Measurements from ENCODE around the gene POLR2B.
A peak's percentile ranks its signal among the peaks of the same experiment; 100 is the strongest.
"Not testable (repeated sequence)": the region's sequence is repeated elsewhere in the genome, so short reads cannot be mapped to it uniquely, and the experiment has no call there.

The POLR2B gene

DNA sequence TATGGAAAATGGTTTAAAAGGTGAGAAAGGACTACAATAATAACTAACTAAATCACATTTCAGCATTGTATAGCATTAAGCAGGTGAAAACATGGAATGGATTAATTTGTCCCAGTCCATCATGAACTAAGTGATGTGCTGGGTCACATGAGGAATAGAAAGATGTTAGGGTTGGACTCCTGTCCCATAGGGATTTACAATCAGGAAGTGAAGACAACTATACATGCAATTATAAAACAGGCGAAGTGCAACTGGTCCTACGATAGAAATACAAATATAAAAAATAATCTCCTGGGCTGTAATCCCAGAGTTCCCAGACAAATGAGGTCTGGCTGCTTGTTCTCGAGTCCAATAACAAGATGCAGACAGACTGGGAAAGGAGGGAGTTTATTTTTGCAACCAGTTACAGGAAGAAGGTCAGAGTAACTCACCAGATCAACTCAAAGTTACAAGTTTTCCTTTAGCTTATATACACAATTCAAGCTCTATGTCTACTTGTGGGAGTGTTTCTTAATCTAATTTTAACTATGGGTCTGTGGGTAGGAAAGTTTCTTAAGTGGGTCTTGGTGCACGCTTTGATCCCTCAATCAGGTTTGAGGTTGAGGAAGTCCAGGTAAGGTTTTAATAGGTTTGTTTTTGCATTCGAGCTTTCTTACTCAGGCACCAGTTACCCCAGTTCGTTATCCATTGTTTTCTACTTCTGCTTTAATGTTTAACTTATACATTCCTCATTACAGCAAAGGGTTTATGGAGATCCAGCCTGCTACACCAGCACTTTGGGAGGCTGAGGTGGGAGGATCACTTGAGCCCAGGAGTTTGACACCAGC, 81.4 kb downstream of the POLR2B start:
- DNase-seq = no peak

DNA sequence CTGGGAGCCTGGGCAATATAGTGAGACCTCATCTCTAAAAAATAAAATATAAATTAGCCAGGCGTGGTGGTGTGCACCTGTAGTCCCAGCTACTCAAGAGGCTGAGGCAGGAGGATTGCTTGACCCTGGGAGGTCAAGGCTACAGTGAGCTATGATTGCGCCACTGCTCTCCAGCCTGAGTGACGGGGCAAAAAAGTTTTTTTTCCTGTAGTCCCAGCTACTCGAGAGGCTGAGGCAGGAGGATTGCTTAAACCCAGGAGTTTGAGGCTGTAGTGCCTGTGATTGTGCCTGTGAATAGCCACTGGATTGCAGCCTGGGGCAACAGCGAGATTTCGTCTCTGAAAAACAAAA, 82.0 kb downstream of the POLR2B start:
- DNase-seq = not testable (repeated sequence)

DNA sequence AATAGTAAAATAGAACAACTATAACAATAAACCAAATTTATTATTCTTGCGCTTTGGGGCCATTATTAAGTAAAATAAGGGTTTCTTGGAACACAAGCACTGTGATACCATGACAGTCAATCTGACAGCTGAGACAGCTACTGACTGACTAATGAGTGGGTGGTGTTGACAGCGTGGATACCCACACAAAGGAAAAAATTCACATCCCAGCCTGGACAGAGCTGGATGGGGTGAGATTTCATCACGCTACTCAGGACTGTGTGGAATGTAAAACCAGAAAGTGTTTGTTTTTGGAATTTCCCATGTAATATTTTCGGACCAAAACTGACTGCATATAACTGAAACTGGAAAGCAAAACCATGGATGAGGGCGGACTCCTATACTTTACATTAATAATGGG, 82.7 kb downstream of the POLR2B start:
- no peak for DNase-seq

DNA sequence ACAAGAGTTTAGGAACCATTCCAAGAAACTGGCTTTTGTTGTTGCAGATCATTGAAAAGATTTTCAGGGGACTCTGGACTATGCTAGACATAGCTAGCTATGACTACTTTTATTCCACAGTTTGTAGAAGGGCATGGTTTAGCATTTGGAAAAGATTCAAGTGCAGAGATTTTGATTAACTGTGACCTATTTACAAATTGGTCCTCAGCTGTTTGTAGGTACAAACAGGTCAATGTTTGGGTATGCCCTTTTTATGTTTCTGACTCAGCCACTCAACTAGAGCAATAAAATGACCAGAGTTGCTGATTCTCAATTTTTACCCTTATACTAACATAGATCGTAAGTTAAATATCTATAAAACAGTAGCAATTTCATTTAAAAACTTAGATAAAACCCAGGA, 84.8 kb downstream of the POLR2B start:
- no peak for DNase-seq

DNA sequence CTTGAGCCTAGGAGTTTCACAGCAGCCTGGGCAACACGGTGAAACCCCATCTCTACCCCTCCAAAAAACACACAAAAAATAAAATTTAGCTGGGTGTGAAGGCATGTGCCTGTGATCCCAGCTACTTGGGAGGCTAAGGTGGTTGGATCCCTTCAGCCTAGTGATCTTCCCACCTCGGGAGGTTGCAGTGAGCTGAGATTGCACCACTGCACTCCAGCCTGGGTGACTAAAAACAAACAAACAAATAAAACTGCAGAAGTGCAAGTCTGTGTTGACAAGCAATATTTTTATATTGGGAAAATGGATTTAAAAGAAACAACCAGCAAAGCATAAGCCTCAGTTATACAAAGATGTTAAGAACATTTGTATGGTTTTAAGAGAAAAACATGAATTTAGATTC, 85.4 kb downstream of the POLR2B start:
- DNase-seq = no peak

DNA sequence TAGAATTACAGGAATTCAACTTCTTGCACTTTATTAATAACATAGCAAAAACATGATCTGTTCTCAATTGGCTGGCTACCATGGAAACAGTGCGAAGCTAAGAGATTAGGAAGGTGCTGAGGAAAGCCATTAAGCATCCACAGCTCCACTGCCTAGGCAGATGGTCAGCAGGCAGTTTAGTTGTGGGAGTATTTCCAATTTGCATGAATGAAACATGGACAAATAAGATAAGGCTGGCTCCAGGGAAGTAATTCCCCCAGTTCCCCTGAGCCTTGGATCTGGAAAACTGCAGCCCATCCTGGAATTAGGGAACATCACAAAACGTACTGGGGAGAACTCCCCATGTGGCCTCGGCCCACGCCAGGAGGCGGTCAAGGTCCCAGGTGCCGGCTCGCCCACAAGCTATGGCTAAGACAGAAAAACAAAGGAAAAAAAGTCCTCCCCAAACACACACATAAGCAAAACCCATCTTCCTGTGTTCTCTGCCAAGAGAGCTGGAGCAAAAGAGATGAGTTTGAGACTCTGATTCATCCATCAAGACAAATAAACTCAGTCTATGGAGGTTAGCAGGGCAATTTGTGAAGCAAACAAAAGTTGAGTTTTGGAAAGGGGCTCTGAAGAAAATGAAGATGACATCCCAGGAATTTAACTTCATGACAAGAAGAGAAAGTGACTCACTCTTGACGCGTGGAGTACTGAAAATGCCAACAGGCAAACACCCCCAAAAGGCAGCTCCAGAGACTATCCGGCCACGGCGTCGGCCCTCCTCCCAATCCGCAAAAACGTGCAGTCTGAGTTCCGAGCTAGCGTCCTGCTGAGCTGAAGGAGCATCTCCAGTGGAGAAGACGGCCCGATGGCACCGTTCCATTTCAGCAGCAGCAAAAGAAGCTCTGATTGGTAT, 86.4 kb downstream of the POLR2B start:
- no peak for DNase-seq

DNA sequence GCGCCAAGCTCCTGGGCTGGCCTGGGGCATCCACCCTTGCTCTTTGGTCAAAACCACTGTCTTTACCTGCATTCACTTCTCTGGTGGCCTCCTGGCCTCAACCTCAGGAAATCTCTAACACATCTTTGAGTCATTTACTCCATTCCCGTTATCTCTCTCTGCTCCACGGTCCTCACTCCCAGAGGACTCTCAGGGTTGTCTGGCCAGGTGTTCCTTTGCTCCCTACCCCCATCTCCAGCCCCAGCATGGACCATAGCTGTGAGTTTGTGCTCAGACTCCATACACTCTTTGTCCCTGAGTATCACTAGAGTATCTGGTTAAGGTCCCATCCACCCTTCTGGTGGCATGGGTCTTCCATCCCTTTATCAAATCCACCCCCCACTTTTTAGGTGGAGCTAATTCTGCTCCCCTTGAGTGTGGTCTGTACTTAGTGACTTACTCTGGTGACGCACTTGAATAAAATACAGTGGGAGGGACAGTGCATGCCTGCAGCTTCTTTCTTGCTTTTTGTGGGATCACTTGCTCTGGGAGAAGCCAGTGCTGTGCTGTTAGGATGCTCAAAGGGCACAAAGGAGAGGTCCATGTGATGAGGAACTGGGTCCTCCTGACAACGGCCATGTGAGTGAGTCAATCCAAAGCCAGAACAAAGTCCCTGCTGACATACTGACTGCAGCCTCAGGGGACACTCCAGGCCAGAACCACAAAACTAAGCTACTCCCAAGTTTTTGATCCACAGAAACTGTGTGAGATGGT, 87.2 kb downstream of the POLR2B start:
- DNase-seq = no peak

DNA sequence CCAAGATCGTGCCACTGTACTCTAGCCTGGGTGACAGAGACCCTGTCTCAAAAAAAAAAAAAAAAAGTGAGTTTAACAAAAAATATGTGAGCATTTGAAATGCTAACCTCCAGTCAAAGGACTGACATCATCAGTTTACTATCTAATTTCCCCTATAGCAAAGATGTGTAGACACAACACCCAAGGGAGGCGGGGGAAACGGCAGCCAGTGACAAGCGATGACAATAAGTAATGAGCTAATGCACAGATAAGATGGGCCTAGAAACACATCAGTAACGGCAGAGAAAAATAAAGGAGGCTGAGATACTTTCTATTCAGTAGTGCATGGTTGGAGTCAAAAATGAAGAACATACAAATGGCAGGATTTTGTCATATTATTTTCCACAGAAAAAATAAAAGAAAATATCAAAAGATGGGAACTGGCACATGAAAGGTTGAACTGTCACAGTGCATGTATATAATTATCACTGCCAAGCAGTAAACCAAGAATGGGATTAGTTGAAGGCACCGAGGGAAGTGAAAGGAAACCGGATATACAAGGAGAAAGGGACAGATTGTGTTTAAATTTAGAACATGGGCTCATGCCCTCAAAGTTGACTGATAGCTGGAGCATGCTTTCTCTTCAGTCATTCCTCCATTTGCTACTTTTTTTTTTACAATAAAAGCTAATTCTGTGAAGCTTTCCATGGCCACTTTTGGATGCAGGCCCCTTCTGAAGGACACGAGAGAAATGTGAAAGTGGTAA, 89.7 kb downstream of the POLR2B start:
- DNase-seq = no peak

DNA sequence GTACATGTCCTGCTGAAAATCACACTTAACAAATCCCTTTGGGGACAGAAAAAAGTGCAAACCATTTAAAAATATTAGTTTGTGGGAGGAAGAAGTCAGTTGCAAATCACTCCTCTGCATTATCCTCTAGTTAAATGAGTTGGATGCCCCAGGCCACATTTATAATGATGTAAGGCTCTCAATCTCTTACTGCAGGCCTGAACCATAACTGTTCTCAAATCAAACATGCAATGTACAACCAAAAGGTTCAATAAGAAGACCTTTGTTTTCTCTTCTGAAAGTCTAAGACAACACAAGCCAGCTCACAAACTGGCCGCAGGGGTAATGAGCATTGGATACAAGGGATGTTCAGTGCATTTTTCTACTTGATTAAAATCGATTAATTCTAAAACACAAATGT, 91.8 kb downstream of the POLR2B start:
- no peak for DNase-seq

DNA sequence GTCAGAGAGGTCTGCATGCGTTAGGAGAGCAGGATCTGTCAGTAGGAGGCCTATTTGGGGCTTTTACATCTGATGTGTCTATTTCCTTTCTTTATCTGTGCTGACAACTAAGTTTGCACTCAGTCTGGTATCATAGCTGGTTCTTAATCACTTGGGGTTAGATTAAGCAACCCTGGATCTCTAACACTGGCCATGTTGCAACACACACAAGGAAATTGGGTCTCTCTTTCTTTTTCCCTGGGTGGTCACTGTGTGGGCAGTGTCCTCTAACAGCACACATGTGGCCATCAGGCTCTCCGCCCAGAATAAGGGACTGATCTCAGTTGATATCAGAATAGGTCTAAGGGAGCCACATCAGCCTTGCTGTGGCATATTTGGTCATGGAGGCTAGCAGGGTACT, 92.6 kb downstream of the POLR2B start:
- DNase-seq = no peak

DNA sequence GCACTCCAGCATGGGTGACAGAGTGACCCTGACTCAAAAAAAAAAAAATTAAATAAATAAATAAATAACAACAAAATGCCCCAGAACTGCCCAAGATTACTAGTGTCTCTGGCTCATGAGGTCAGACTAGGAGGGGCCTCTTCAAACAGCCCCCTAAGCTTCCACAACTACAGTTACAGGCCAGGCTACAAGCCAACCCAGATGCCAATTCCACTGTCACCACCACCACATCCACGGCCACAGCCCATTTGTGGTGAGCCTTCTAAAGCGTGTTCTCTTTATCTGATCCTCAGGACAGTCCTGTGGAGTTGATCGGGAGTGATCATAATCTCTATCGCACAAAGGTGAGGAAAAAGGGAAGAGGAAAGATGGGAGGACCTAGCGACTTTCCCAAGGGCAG, 94.9 kb downstream of the POLR2B start:
- DNase-seq = no peak

DNA sequence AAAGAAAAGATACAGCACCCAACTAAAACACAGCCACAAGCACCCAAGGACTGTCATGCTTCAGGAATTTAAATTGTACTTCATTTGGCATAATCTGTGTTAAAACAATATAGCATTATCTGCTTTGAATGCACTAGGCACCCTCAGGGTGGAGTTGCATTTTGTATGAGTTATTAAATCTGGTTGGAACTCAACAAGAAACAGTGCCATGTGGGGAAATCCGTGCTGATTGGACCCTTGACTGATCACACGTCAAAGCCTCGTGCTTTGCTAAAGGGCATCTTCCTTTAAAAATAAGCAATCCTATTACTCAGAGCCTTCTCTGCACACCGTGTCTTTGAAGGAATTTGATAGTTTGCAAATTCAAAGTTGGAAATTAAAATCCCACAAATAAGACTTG, 96.0 kb downstream of the POLR2B start:
- DNase-seq = peak; percentile 39

DNA sequence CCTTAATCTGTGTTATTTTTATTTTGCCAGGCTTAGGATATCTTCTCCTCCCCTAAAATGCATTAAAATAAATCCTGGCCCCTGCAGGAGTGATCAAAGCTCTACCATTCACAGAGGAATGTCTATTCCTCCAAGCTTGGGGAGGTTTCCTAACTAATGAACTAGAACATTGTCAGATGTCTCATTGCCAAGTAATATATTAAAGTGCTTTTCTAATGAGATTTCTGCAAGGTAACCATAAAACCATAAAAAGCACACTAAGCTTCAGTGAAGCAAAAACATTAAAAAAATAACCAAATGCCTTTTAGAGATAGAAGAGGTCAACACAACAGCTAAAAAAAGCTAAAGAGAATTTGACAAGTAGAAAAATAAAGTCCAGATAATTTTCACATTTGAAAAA, 96.7 kb downstream of the POLR2B start:
- no peak for DNase-seq

DNA sequence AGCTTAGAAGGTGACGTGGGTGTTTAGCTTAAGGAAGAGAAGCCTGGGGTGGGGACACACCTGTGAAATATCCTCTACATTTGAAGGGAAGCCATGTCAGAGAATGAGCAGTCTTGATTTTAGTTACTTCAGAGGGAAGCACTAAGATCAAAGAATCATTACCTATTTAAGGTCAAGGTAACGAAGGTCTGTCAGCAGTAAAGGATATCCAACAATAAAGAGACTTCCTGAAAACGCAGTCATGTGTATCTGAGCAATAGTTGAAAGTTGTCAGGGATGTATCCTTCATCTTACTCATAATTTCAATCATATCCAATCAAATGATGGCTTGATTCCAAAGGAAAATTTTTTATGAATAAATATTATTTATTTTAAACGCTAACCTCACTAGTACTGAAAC, 98.0 kb downstream of the POLR2B start:
- no peak for DNase-seq

DNA sequence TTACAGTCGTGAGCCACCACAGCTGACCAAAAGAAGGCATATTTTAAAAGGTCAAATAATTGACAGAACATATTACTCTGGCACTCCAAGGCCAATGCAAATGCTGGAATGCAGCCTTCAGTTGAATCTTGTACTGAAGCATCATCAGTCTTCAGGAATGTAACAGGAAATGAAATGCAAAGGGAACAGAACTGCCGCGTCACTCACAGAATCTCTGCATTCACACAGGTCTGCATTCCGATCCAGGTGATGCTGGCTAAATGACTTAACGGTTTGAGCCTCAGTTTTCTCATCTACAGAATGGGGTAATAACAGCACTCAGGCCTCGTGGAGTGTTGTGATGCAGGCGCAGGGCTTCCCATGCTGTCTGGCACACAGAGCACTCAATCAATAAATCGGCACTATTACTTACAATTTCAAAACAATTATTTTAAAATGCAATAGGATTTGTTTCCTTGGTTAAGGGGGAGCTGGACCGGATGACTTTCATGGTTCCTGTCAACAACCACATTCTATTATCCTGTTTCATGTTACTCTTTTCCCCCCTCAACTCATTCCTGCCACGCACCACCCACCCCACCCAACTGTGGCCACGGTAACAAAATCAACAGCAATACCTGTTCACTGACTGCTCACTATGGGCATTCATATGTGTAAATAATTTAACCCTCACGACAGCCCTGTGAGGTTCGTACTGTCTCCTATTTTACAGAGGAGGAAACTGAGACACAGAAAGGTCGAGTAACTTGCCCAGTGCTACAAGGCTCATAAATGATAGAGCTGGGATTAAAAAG, 99.1 kb downstream of the POLR2B start:
- DNase-seq = no peak

DNA sequence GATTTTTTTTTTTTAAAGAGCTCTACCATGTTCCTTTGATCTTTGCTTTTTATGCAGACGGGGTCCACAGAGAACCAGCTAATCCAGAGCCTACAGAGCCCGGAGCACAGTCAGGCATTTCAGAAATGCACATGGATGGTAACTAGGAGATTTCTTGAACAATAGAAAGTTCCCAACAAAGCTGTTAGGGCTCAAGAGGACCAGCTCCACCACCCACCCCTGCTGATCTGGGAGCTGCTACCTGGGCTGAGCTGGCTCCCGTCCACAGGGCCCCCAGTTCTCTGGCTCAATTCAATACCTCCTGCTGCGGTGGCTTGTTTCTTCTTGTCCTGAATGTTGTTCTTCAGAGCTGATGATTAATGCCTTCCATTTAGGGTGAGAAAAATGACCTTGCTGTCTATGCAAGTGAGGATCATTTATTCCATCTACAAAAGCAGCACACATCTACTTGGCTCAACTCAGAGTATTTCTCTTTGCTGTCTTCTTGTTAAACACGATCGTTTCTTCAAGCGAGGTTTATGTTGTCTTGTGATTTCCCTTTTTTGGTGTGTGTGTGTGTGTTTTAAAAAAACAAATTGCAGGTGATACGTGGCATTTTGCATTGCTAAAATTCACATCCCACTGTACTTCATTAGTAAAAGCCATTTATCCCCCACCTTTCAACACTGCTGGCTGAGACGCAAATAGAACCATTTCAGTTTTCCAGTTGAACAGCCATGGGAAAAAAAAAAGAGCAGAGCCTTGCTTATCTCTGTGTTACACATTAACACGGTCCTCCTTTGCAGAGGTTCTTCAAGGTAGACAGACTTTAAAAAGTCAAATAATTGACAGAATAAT, 100.2 kb downstream of the POLR2B start:
- DNase-seq = no peak

Measured in NCI-H1048 (cell line).